Activated CD4-positive, alpha-beta T cell treated with anti-CD3 and anti-CD28 coated beads, Interleukin-2, Interleukin-4, amounts not matched to agents 100 ng/mL and 50 ng/mL, durations not matched to agents 16 hours and 8 hours (primary cell): ENCODE results near the gene SDHAF2.
"Not testable (repeated sequence)": the region's sequence is repeated elsewhere in the genome, so short reads cannot be mapped to it uniquely, and the experiment has no call there.

Source experiments
- DNase-seq: peaks from one replicate; pipeline ENCODE4 v3.0.0-alpha.2; 2020; ENCODE audit warnings: low spot score

Gene SDHAF2

GRCh38 chr11:61476371-61476770 lies 46.4 kb downstream of the SDHAF2 start:
- no peak for DNase-seq

- no peak for DNase-seq
Measured at GRCh38 chr11:61477126-61477525, 47.2 kb downstream of the SDHAF2 start.

- DNase-seq: peak; percentile 40
Measured at GRCh38 chr11:61477727-61478148, 47.8 kb downstream of the SDHAF2 start.

GRCh38 chr11:61479360-61480058 lies 49.6 kb downstream of the SDHAF2 start:
- DNase-seq: not testable (repeated sequence)

- DNase-seq: no peak
Measured at GRCh38 chr11:61480261-61480993, 50.5 kb downstream of the SDHAF2 start.

GRCh38 chr11:61480994-61481335 lies 51.0 kb downstream of the SDHAF2 start:
- no peak for DNase-seq

- no peak for DNase-seq
Measured at GRCh38 chr11:61481806-61482205, 51.9 kb downstream of the SDHAF2 start.

DNA sequence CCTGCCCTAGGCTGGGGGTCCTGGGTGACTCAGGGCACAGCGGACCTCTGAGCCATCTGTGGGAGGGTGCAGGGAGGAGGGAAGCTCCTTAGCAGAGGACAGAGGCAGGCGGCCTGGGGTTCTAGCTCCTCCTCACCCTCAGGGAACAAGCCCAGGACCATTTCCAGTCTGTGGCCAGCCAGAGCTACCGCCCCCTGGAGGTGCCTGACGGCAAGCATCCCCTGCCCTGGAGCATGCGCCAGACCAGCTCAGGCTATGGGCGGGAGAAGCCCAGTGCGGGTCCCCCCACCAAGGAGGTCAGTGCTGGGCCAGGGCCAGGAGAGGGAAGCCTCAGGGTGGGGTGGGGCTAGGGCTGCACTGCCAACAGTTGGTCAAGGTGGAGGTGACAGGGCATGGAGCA lies 52.6 kb downstream of the SDHAF2 start:
- DNase-seq: peak; percentile 17

- no peak for DNase-seq
Measured at GRCh38 chr11:61484541-61484940, 54.6 kb downstream of the SDHAF2 start.

DNA sequence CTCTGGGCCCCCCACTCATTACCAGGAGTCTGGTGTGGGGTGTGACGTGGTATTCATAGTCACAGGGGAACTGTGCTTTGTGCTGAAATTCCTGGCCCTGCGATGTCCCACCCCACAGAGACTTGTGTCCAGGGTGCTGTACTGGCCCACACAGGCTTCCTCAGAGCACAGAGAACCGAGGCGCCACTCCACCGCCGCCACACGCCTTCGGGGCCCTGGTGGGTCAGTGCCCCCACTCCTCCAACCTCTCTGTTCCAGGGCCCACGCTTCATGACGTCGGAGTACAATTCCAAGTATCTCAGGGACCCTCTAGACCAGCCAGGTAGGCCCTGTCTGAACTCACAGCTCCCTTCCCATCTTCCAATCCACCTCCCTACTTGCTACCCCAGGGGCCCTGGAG lies 55.2 kb downstream of the SDHAF2 start:
- no peak for DNase-seq

DNA sequence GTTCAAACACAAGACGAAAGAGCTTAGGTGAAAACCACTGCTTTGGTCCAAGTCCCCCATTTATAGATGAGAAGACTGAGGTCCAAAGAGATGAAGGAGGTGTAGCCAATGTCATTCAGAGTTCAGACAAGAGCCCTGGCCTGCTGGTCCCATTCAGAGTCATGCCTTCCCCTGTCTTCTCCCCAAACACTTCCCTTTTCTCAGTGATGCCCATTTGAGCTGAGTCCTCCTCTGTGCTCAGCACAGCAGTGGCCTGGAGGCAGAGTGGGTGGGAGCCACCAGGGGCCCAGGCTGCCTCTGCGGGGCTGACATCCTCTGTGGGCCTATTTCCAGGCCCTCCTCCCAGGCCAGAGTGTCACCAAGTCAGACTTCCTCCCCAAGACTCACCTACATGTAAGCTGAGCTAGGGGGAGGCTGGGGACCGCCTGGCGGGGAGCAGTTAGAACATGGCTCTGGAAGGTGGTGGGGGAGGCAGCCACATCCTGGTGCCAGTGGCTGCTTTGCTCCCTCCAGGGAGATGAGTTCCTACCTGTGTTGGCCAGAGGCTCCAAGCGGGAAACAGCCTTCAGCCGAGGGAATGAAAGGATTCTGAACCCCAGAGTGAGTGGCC lies 56.2 kb downstream of the SDHAF2 start:
- no peak for DNase-seq

DNA sequence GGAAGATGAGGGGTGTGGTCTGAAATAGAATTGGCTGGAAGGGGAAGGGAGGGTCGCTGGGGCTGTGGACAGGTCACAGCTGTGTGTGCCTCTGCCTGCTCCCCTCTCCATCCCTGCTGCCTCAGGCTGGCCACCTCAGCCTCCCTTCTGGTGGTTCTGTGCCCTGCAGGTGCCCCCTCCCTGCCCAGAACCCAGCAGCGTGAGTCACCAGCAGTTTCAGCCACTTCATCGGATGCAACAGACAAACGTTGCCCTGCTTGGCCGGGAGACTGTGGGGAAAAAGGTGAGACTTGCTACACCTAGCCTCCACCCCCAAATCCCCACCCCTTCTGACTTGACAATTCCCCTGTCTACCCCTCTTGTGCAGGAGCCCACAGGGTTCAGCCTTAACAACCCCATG lies 56.9 kb downstream of the SDHAF2 start:
- DNase-seq: no peak

GRCh38 chr11:61487342-61488025 lies 57.6 kb downstream of the SDHAF2 start:
- no peak for DNase-seq

DNA sequence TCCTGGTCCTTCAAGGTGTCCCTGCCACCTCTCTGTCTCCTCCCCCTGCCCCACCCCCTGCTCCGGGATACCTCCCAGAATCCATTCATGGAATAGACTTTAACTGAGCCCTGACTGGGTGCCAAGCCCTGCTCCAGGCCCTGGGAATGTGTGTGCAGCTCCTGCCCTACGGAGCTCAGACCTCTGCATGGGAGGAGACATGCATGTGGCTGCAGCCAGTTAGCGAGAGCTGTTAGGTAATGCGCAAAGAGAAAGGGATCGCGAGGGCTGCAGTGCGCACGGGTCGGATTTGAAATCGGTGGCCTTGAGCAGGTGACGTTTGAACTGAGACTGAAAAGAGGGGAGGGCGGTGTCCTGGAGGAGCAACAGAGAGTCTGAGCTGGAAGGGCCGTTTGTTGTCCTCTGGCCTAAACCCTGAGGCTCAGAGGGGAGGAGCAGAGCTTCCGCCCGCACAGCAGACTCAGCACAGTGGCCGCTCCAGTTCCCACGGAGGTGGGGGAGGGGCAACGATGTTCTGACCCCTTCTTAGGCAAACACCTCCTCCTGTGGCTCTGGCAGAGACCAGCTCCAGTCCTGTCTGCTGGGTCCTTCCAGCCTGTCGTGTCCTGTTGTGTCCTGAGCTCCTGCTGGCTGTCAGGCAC lies 58.8 kb downstream of the SDHAF2 start:
- no peak for DNase-seq

DNA sequence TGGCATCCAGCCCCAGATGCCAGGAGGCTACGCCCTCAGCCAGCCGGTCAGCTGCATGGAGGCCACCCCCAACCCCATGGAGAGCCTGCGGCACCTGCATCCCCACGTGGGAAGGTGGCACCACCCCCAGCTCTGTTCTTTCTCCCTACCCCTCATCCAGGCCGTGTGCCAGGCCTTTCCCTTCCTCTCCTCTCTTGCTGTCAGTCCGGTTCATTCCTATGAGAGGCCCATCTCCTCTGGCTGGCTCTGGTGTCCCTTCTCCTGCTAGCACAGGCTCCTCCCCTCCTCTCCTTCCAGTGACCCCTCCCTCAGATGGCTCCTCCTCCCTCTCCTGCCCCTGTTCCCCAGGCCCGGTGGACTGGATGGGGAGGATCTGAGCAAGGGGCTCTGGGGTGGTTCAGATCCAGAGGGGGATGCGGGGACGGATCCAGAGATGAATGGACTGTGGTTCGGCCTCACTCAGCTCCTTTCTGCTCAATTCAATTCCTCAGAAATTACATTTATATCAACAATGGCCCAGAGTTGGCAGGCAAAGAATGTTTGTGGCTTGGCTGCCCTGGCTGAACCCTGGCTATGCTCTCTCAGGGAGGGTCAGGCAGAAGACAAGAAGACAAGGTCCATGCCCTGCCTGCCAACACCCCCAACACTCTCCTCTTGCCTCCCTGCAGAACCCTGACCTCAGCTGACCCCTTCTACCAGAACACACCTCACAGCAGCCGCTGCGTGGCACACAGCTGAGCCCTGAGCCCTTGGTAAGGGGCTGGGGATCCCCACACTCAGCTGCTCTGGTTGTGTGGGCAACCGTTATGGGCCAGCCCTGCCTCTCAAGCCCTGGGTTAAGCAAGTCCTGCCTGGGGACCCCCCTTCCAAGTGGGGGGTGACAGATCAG lies 60.2 kb downstream of the SDHAF2 start:
- no peak for DNase-seq

GRCh38 chr11:61491736-61492395 lies 61.9 kb downstream of the SDHAF2 start:
- DNase-seq: no peak

- no peak for DNase-seq
Measured at GRCh38 chr11:61494381-61494961, 64.5 kb downstream of the SDHAF2 start.

- no peak for DNase-seq
Measured at GRCh38 chr11:61495801-61496601, 66.1 kb downstream of the SDHAF2 start.
